Cardiac fibroblast (primary cell): ENCODE measurements around the gene CD34.

ENCODE experiments used
- DNase-seq, 2 donors: peaks; one replicate each; pipeline versions ENCODE4 v3.0.0 to v3.0.0-alpha.2; 2010; ENCODE audit warnings: low read depth in 2 of 2
- H3K4me3 ChIP-seq, 2 donors: replicated peaks in 1 of 2; 1 replicate in 1 of 2; 2 replicates in 1 of 2; pipeline ENCODE4 v1.5.1; 2011; ENCODE audit warnings: low read depth in 2 of 2, low read length in 2 of 2, mild to moderate bottlenecking in 2 of 2, moderate library complexity in 1 of 2
- CTCF ChIP-seq: IDR thresholded peaks from one replicate; pipeline ENCODE4 v1.5.1; 2011; ENCODE audit warnings: low read depth, mild to moderate bottlenecking, low read length, inconsistent platforms

Gene CD34

GRCh38 chr1:207893737-207894582 is 17.0 kb downstream of the CD34 start:
- no peak overlapping the region for H3K4me3 ChIP-seq
- no peak for TF ChIP-seq CTCF
- no peak for DNase-seq

- peak in 1 of 2 donors; percentile 38 for DNase-seq
- no peak for TF ChIP-seq CTCF
- no peak overlapping the region for H3K4me3 ChIP-seq
Observed at GRCh38 chr1:207892764-207893163, 18.2 kb downstream of the CD34 start.

GRCh38 chr1:207891148-207891547 is 19.8 kb downstream of the CD34 start:
- TF ChIP-seq CTCF: no peak
- DNase-seq: no peak
- no peak overlapping the region for H3K4me3 ChIP-seq

- H3K4me3 ChIP-seq: no peak overlapping the region
- no peak for TF ChIP-seq CTCF
- DNase-seq: peak; percentile 93 to 97
Observed at GRCh38 chr1:207890136-207890738, 20.7 kb downstream of the CD34 start.

- peak; percentile 39 for TF ChIP-seq CTCF
- H3K4me3 ChIP-seq: peak overlapping the region in 1 of 2 donors; percentile 21
- DNase-seq: peak; percentile 48 to 81
Observed at GRCh38 chr1:207888652-207889051, 22.3 kb downstream of the CD34 start.

- peak overlapping the region in 1 of 2 donors; percentile 21 for H3K4me3 ChIP-seq
- TF ChIP-seq CTCF: no peak
- DNase-seq: no peak
Observed at GRCh38 chr1:207887542-207888201, 23.3 kb downstream of the CD34 start.
